Lung microvascular endothelial cell (primary cell): ENCODE measurements around the gene RBM8A. TPM values are rescaled to one million over a fixed set of nuclear protein-coding genes. Genes with fewer than 3 reads are reported as not detected.

Source experiments
- DNase-seq, 2 donors: peaks; one replicate each; pipeline versions ENCODE4 v3.0.0 to v3.0.0-alpha.2; 2010; ENCODE audit warnings: low read depth in 2 of 2
- total RNA-seq: library from RNA; depleted of rRNA; stranded (reverse); fragments of >200 nt; gene quantifications from 2 replicates; pipeline ENCODE4 v1.2.1, GENCODE V29; 2014

RBM8A gene
- total RNA-seq, 1 donor from 2014 or later = 77.8 TPM

- DNase-seq = peak in 1 of 2 donors; percentile 84
Observed at GRCh38 chr1:145884675-145885074, 42.6 kb downstream of the RBM8A start.

- no peak for DNase-seq
Observed at GRCh38 chr1:145879775-145880174, 47.5 kb downstream of the RBM8A start.

GRCh38 chr1:145878724-145879123, 48.6 kb downstream of the RBM8A start:
- no peak for DNase-seq

GRCh38 chr1:145877923-145878486, 49.3 kb downstream of the RBM8A start:
- DNase-seq = no peak

- no peak for DNase-seq
Observed at GRCh38 chr1:145874646-145875045, 52.6 kb downstream of the RBM8A start.

- DNase-seq = no peak
Observed at GRCh38 chr1:145871994-145872924, 55.0 kb downstream of the RBM8A start.

Other genes starting within 250 kb of the RBM8A start
- gene PDZK1, start 220.1 kb downstream of the RBM8A start, total RNA-seq = not detected in 2 replicates
- gene CD160, start 208.0 kb downstream of the RBM8A start, total RNA-seq = not detected in 2 replicates
- gene RNF115, start 103.4 kb downstream of the RBM8A start, total RNA-seq = 9.5 and 9.8 TPM in 2 replicates
- gene POLR3C, start 103.3 kb downstream of the RBM8A start, total RNA-seq = 19.4 and 19.8 TPM in 2 replicates
- 2.4 and 3.1 TPM in 2 replicates for gene NUDT17, start 81.9 kb downstream of the RBM8A start, total RNA-seq
- gene PIAS3, start 68.4 kb downstream of the RBM8A start, total RNA-seq = 4.1 and 4.8 TPM in 2 replicates
- under 0.01 and 0.22 TPM in 2 replicates for gene ANKRD35, start 41.6 kb downstream of the RBM8A start, total RNA-seq
- 0.79 and 6.1 TPM in 2 replicates for gene ITGA10, start 17.4 kb downstream of the RBM8A start, total RNA-seq
- 24.8 and 31.9 TPM in 2 replicates for gene PEX11B, start 8.8 kb downstream of the RBM8A start, total RNA-seq
- 18.1 and 21.8 TPM in 2 replicates for gene LIX1L, start 30.5 kb upstream of the RBM8A start, total RNA-seq
- under 0.01 TPM in 1 of 2 replicates, not detected in the other for gene ANKRD34A, start 37.1 kb upstream of the RBM8A start, total RNA-seq
- 12.9 and 14.9 TPM in 2 replicates for gene POLR3GL, start 37.2 kb upstream of the RBM8A start, total RNA-seq
- 65.4 and 81.9 TPM in 2 replicates for gene TXNIP, start 69.1 kb upstream of the RBM8A start, total RNA-seq
- not detected in 2 replicates for gene HJV, start 94.3 kb upstream of the RBM8A start, total RNA-seq
- gene NBPF10, start 217.3 kb upstream of the RBM8A start, total RNA-seq = 0.22 and 0.40 TPM in 2 replicates